ENCODE data around the gene HIPK1. TPM values are rescaled to one million over a fixed set of nuclear protein-coding genes. Genes with fewer than 3 reads are reported as not detected.
A peak's percentile ranks its signal among the peaks of the same experiment; 100 is the strongest.

The HIPK1 gene
- total RNA-seq, 2 experiments from 2014 or later = 42.2 to 50.3 TPM

DNA sequence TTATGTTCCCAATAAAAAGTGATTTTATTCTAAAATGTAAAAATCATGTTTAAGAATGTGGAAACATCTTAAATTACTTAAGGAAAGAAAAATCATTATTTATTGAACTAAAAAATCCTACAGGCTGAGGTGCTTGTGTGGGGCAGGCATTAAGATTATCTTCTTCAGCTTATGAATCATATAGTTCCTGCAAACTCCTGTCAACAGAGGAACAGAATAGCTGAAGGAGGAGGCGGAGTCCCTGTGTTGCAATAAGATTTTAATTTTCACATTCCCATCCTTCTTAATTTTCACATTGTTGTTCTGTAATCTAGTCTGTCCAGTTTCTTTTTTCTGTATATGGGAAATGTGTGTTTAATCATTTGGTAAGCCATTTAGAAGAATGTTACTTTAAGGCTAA, 29.6 kb downstream of the HIPK1 start:
- DNase-seq = no peak
- Mint-ChIP-seq H3K27ac (no peak overlapping the region), H3K4me1 (peaks cover 27% of the 10 kb centered on the region), H3K4me3 (no peak overlapping the region), H3K36me3 (ENCODE audit: low read depth) (peaks cover 66% of the 10 kb centered on the region), H3K27me3 (no peaks in the 10 kb centered on the region), H3K9me3 (ENCODE audit: low read depth) (no peaks in the 10 kb centered on the region)
- ATAC-seq = no peak
- intact Hi-C loops (cut with DNase I, micrococcal nuclease) = no loop called here
- ChIA-PET POLR2A (no interaction called here), CTCF (interaction anchor here (0.6 to 2.4 kb wide), 5 partner anchors 10 to 85 kb away, joined by 3 to 8 read pairs (median 5); partner anchors contain the start of gene OLFML3)

GRCh38 chr1:113963281-113963906, 34.3 kb downstream of the HIPK1 start:
- CTCF ChIA-PET = interaction anchor here (0.6 to 2.2 kb wide), 11 partner anchors 8 to 384 kb away, joined by 3 to 9 read pairs (median 3); no protein-coding TSS in a partner anchor
- POLR2A ChIA-PET = no interaction called here
- Mint-ChIP-seq H3K36me3 (ENCODE audit: low read depth) (peaks cover 63% of the 10 kb centered on the region), H3K27me3 (no peaks in the 10 kb centered on the region), H3K9me3 (ENCODE audit: low read depth) (no peaks in the 10 kb centered on the region), H3K27ac (peak overlapping the region; percentile 29), H3K4me3 (no peak overlapping the region), H3K4me1 (peaks cover 5% of the 10 kb centered on the region)
- ATAC-seq (no peak), DNase-seq (no peak)
- intact Hi-C loops (cut with DNase I, micrococcal nuclease) = no loop called here

DNA sequence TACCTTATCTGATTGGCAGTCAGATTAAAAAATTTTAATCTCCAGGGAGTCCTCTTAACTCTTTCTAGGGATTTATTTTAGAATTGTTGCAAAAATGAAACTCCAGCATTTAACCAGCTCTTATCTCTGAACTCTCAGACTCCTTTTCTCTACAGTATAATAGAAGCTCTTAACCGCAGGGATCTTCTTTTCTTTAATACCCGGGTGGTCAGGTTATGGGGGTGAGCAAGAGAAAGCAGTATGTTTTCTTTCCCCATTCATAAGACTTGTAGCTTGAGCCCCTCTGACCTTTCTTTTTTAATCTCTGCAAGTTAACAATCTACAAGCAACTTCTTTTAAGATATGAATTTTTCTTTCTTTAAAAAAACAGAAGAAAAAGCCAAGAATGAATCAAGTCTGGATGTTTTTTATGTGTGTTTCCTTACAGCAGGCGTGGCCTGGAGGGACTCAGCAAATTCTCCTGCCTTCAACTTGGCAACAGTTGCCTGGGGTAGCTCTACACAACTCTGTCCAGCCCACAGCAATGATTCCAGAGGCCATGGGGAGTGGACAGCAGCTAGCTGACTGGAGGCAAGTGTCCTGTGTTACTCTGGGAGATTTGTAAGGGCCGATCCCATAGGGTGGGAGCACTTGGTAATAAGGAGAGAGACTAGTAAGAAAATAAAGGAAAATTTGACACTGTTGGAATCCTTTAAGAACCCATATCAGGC, 36.7 kb downstream of the HIPK1 start:
- ChIA-PET CTCF (interaction anchor here (0.7 to 1.3 kb wide), 2 partner anchors 17 to 31 kb away, joined by 4 read pairs; no protein-coding TSS in a partner anchor), POLR2A (no interaction called here)
- DNase-seq (no peak), ATAC-seq (no peak)
- intact Hi-C loops (cut with DNase I, micrococcal nuclease) = no loop called here
- H3K27me3 Mint-ChIP-seq = no peaks in the 10 kb centered on the region
- no peak overlapping the region for H3K4me3 Mint-ChIP-seq
- peaks cover 5% of the 10 kb centered on the region for H3K4me1 Mint-ChIP-seq
- H3K9me3 Mint-ChIP-seq (ENCODE audit: low read depth) = no peaks in the 10 kb centered on the region
- H3K27ac Mint-ChIP-seq = no peak overlapping the region
- H3K36me3 Mint-ChIP-seq (ENCODE audit: low read depth) = peaks cover 66% of the 10 kb centered on the region

DNA sequence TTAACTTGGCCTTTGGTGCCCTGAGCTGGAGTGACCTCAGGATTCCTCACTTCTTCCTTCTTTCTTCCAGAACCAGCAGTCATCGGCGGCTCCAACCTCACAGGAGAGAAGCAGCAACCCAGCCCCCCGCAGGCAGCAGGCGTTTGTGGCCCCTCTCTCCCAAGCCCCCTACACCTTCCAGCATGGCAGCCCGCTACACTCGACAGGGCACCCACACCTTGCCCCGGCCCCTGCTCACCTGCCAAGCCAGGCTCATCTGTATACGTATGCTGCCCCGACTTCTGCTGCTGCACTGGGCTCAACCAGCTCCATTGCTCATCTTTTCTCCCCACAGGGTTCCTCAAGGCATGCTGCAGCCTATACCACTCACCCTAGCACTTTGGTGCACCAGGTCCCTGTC, 43.8 kb downstream of the HIPK1 start:
- POLR2A ChIA-PET = no interaction called here
- no peak for ATAC-seq
- Mint-ChIP-seq H3K4me1 (peaks cover 30% of the 10 kb centered on the region), H3K36me3 (ENCODE audit: low read depth) (peaks cover 50% of the 10 kb centered on the region), H3K27ac (peak overlapping the region; percentile 17), H3K4me3 (no peak overlapping the region), H3K9me3 (ENCODE audit: low read depth) (no peaks in the 10 kb centered on the region), H3K27me3 (no peaks in the 10 kb centered on the region)
- intact Hi-C loops (cut with DNase I, micrococcal nuclease) = loop anchor here (10.0 kb wide), 3 partner anchors 182 to 1092 kb away; partner anchors contain the start of gene SYT6 (in 1 of the 2)
- CTCF ChIA-PET = interaction anchor here (3.0 kb wide), 1 partner anchor 10 kb away, joined by 8 read pairs; no protein-coding TSS in a partner anchor
- DNase-seq = no peak

DNA sequence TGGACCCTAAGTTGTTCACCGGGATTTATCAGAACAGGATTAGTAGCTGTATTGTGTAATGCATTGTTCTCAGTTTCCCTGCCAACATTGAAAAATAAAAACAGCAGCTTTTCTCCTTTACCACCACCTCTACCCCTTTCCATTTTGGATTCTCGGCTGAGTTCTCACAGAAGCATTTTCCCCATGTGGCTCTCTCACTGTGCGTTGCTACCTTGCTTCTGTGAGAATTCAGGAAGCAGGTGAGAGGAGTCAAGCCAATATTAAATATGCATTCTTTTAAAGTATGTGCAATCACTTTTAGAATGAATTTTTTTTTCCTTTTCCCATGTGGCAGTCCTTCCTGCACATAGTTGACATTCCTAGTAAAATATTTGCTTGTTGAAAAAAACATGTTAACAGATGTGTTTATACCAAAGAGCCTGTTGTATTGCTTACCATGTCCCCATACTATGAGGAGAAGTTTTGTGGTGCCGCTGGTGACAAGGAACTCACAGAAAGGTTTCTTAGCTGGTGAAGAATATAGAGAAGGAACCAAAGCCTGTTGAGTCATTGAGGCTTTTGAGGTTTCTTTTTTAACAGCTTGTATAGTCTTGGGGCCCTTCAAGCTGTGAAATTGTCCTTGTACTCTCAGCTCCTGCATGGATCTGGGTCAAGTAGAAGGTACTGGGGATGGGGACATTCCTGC, 46.2 kb downstream of the HIPK1 start:
- no peak overlapping the region for H3K4me3 Mint-ChIP-seq
- ATAC-seq (peak; percentile 88), DNase-seq (peak; percentile 35)
- POLR2A ChIA-PET = interaction anchor here (0.8 to 1.0 kb wide), 2 partner anchors 44 to 46 kb away, joined by 3 read pairs; partner anchors contain the start of gene HIPK1
- no peak overlapping the region for H3K27ac Mint-ChIP-seq
- intact Hi-C loops (cut with DNase I, micrococcal nuclease) = loop anchor here (5.0 to 10.0 kb wide), 6 partner anchors 43 to 1089 kb away; partner anchors contain the start of genes HIPK1 (in 1 of the 2) and SYT6 (in 1 of the 2)
- H3K4me1 Mint-ChIP-seq = peaks cover 42% of the 10 kb centered on the region
- CTCF ChIA-PET = interaction anchor here (0.6 to 1.9 kb wide), 7 partner anchors 10 to 541 kb away, joined by 3 to 7 read pairs (median 3); no protein-coding TSS in a partner anchor
- peaks cover 32% of the 10 kb centered on the region for H3K36me3 Mint-ChIP-seq (ENCODE audit: low read depth)
- H3K27me3 Mint-ChIP-seq = no peaks in the 10 kb centered on the region
- no peaks in the 10 kb centered on the region for H3K9me3 Mint-ChIP-seq (ENCODE audit: low read depth)

GRCh38 chr1:113976609-113977278, 47.6 kb downstream of the HIPK1 start:
- peaks cover 27% of the 10 kb centered on the region for H3K36me3 Mint-ChIP-seq (ENCODE audit: low read depth)
- POLR2A ChIA-PET = no interaction called here
- ATAC-seq (no peak), DNase-seq (no peak)
- CTCF ChIA-PET = interaction anchor here (0.6 to 1.8 kb wide), 15 partner anchors 11 to 540 kb away, joined by 3 to 7 read pairs (median 3); no protein-coding TSS in a partner anchor
- no peak overlapping the region for H3K27ac Mint-ChIP-seq
- H3K4me1 Mint-ChIP-seq = peaks cover 42% of the 10 kb centered on the region
- intact Hi-C loops (cut with DNase I, micrococcal nuclease) = loop anchor here (1.0 to 10.0 kb wide), 7 partner anchors 44 to 1088 kb away; partner anchors contain the start of genes HIPK1 (in 1 of the 2) and SYT6 (in 1 of the 2)
- H3K9me3 Mint-ChIP-seq (ENCODE audit: low read depth) = no peaks in the 10 kb centered on the region
- no peaks in the 10 kb centered on the region for H3K27me3 Mint-ChIP-seq
- no peak overlapping the region for H3K4me3 Mint-ChIP-seq

DNA sequence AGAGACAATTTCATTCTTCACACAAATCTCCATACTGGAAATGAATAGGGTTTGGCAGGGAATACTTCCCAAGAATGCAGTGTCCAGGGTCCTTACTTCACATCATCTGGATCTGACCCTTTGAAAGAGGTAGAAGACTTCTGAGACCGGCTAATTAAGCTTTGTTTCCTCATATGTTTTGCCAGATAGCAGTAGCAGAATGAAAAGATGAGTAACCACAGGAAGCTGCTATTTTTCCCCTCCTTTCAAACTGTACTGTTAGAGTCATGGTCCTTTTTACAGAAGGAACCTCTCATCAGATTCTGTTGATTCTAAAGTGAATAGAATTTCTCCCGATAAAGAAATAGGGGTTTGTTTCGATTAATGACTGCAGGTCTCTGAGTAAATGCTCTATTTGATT, 48.8 kb downstream of the HIPK1 start:
- intact Hi-C loops (cut with DNase I, micrococcal nuclease) = loop anchor here (1.0 to 10.0 kb wide), 9 partner anchors 46 to 1087 kb away; partner anchors contain the start of genes HIPK1 (in 1 of the 2) and SYT6 (in 1 of the 2)
- peaks cover 42% of the 10 kb centered on the region for H3K4me1 Mint-ChIP-seq
- H3K36me3 Mint-ChIP-seq (ENCODE audit: low read depth) = peaks cover 17% of the 10 kb centered on the region
- DNase-seq = no peak
- ATAC-seq = no peak
- no peak overlapping the region for H3K27ac Mint-ChIP-seq
- POLR2A ChIA-PET = no interaction called here
- H3K27me3 Mint-ChIP-seq = no peaks in the 10 kb centered on the region
- no peak overlapping the region for H3K4me3 Mint-ChIP-seq
- CTCF ChIA-PET = interaction anchor here (0.7 to 2.0 kb wide), 12 partner anchors 10 to 446 kb away, joined by 3 to 8 read pairs (median 4); partner anchors contain the start of gene AP4B1
- H3K9me3 Mint-ChIP-seq (ENCODE audit: low read depth) = no peaks in the 10 kb centered on the region

DNA sequence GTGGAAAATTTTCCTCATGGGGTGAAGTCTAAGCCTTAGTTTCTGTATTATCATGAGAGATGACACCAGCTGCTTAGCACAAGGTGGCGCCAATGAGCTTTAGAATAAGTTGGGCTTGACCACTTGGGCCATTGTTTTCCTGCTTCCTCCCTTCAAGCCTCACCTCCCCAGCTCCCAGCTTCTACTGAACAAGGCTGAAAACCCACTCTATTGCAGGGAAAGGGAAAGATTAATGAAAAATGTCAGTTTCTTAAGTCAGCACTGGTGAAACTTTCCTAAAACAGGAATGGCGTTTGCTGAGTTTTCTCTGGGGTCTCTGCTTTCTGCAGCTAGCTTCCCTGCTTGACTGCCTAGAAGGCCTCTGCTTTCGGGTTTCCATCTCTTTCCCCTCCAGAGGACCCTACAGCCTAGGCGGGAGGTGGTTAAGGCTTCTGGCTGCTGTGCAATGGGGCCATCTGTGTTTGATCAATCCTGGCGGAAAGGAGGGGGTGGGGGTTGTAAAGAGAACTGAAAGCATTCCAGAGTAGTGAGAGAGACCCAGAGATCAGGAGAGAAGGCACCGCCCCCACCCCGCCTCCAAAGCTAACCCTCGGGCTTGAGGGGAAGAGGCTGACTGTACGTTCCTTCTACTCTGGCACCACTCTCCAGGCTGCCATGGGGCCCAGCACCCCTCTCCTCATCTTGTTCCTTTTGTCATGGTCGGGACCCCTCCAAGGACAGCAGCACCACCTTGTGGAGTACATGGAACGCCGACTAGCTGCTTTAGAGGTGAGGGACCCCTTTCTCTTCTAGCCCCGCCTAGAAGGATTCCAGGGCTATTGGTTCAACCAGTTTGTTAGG, 50.0 kb downstream of the HIPK1 start, which contains the start of gene OLFML3:
Gene OLFML3, plus strand, starts transcription at position 612 of the 840 bp plus-strand sequence. Its CDS starts 43 bp downstream, at position 655.
- DNase-seq (peak; percentile 79), ATAC-seq (peak; percentile 51)
- Mint-ChIP-seq H3K27ac (no peak within 1 kb of the TSS), H3K36me3 (ENCODE audit: low read depth) (peaks cover 12% of the 10 kb centered on the region), H3K9me3 (ENCODE audit: low read depth) (no peaks in the 10 kb centered on the region), H3K4me1 (peaks cover 42% of the 10 kb centered on the region), H3K4me3 (no peak within 1 kb of the TSS), H3K27me3 (no peaks in the 10 kb centered on the region)
- intact Hi-C loops (cut with DNase I, micrococcal nuclease) = loop anchor here (1.0 to 10.0 kb wide), 8 partner anchors 47 to 1086 kb away; partner anchors contain the start of genes HIPK1 (in 1 of the 2) and SYT6 (in 1 of the 2)
- CTCF ChIA-PET = interaction anchor here (0.6 to 2.0 kb wide), 20 partner anchors 9 to 580 kb away, joined by 3 to 22 read pairs (median 4); partner anchors contain the start of gene AP4B1
- POLR2A ChIA-PET = interaction anchor here (1.0 kb wide), 1 partner anchor 304 kb away, joined by 3 read pairs; no protein-coding TSS in a partner anchor

GRCh38 chr1:113980110-113980509, 51.0 kb downstream of the HIPK1 start:
- intact Hi-C loops (cut with DNase I, micrococcal nuclease) = no loop called here
- H3K27me3 Mint-ChIP-seq = no peaks in the 10 kb centered on the region
- H3K36me3 Mint-ChIP-seq (ENCODE audit: low read depth) = peaks cover 6% of the 10 kb centered on the region
- ChIA-PET POLR2A (no interaction called here), CTCF (interaction anchor here (0.7 to 1.7 kb wide), 4 partner anchors 10 to 303 kb away, joined by 3 to 7 read pairs (median 4); no protein-coding TSS in a partner anchor)
- no peak overlapping the region for H3K27ac Mint-ChIP-seq
- no peaks in the 10 kb centered on the region for H3K9me3 Mint-ChIP-seq (ENCODE audit: low read depth)
- DNase-seq (no peak), ATAC-seq (no peak)
- peaks cover 37% of the 10 kb centered on the region for H3K4me1 Mint-ChIP-seq
- no peak overlapping the region for H3K4me3 Mint-ChIP-seq

Measured in activated CD4-positive, alpha-beta T cell treated with anti-CD3 and anti-CD28 coated beads for 36 hours (primary cell).